GM12864 (cell line): ENCODE measurements around the gene NCAPG2.

ENCODE experiments used
- DNase-seq: peaks from one replicate; pipeline ENCODE4 v3.0.0-alpha.2; 2011; ENCODE audit warnings: low read depth
- H3K4me3 ChIP-seq: 2 replicates; pipeline ENCODE4 v1.5.1; 2011; ENCODE audit warnings: mild to moderate bottlenecking, low read depth, low read length, control low read depth
- TF ChIP-seq, protein P1 (sequence below): IDR thresholded peaks from 2 replicates; pipeline ENCODE4 v1.5.1; 2011; ENCODE audit warnings: low read depth, mild to moderate bottlenecking, moderate library complexity, low read length, control low read depth, inconsistent platforms; ENCODE audit errors: missing control alignments

NCAPG2 gene

GRCh38 chr7:158601090-158601489 is 103.5 kb downstream of the NCAPG2 start:
- TF ChIP-seq, protein P1, sequence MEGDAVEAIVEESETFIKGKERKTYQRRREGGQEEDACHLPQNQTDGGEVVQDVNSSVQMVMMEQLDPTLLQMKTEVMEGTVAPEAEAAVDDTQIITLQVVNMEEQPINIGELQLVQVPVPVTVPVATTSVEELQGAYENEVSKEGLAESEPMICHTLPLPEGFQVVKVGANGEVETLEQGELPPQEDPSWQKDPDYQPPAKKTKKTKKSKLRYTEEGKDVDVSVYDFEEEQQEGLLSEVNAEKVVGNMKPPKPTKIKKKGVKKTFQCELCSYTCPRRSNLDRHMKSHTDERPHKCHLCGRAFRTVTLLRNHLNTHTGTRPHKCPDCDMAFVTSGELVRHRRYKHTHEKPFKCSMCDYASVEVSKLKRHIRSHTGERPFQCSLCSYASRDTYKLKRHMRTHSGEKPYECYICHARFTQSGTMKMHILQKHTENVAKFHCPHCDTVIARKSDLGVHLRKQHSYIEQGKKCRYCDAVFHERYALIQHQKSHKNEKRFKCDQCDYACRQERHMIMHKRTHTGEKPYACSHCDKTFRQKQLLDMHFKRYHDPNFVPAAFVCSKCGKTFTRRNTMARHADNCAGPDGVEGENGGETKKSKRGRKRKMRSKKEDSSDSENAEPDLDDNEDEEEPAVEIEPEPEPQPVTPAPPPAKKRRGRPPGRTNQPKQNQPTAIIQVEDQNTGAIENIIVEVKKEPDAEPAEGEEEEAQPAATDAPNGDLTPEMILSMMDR, result no peak
- no peak for DNase-seq
- no peak overlapping the region for H3K4me3 ChIP-seq

- no peak overlapping the region for H3K4me3 ChIP-seq
- TF ChIP-seq, protein P1, result no peak
- DNase-seq, result no peak
Observed at GRCh38 chr7:158596745-158597144, 107.9 kb downstream of the NCAPG2 start.

DNA sequence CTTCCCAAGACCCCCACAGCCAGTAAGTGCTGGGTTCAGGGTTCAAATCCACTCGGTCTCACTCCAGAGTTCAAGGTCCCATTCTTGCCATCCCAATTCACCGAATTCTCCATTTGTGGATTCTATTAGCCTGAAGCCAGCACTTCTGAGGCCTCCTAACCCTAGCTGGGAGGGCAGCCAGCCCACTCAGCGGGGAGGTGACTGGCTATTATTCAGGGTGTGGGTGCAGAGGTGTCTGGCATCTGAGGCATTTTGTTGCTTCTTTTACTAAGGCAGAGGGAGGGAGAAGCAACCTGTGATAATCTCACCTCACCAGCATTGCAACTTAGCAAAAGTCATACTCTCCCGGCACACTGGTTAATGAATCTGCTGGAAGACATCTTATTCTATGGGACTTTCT is 108.3 kb downstream of the NCAPG2 start:
- TF ChIP-seq, protein P1, result no peak
- DNase-seq, result no peak
- no peak overlapping the region for H3K4me3 ChIP-seq

GRCh38 chr7:158595068-158595467 is 109.5 kb downstream of the NCAPG2 start:
- TF ChIP-seq, protein P1, result no peak
- DNase-seq, result no peak

DNA sequence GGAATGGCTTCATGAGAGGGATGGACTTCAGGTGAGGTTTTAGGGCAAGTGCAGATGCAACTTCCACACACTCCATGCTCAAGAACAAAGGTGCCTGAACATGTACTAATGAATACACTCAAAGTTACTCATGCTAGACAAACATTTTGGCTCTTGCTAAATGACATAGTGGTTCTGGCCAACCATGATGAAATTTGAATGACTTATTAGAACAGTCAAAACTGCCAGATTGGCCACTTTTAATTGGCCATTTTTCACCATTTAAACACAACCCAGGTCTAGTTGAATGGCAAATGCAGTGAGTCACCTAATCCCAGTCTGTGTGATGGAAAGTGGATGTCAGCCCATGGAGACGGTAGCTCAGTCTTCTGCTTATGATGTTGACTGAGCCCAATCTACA is 112.1 kb downstream of the NCAPG2 start:
- TF ChIP-seq, protein P1, result no peak
- DNase-seq, result no peak
- no peak overlapping the region for H3K4me3 ChIP-seq

More at GRCh38 chr7:158595068-158595467, 109.5 kb downstream of the NCAPG2 start:
- H3K4me3 ChIP-seq, result no peak overlapping the region

- no peak for DNase-seq
- no peak overlapping the region for H3K4me3 ChIP-seq
- TF ChIP-seq, protein P1, result no peak
Observed at GRCh38 chr7:158591944-158592343, 112.7 kb downstream of the NCAPG2 start.

- TF ChIP-seq, protein P1, result no peak
- no peak overlapping the region for H3K4me3 ChIP-seq
- DNase-seq, result no peak
Observed at GRCh38 chr7:158590181-158590530, 114.4 kb downstream of the NCAPG2 start.
